ENCODE measurements around the gene RECK.

RECK gene

DNA sequence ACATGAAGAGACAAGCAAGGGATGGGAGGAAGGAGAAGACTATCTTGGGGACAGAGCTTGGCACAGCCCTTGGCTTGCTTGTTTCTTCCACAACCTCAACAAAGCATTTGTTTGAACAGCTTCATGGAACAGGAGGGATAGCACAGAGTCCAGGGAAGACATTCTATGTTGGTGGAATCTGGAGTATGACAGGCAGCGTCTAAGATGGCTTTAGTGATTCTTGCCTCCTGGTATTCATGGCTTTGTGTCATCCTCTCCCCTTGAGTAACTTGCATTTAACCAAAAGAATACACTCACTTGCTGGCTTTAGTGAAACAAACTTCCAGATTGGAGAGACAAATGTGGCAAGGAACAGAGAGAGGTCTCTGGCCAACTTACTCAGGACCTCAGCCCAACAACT is 30.8 kb upstream of the RECK start:
- no peak for DNase-seq (ENCODE audit: low read depth)
- TF ChIP-seq, protein P1, sequence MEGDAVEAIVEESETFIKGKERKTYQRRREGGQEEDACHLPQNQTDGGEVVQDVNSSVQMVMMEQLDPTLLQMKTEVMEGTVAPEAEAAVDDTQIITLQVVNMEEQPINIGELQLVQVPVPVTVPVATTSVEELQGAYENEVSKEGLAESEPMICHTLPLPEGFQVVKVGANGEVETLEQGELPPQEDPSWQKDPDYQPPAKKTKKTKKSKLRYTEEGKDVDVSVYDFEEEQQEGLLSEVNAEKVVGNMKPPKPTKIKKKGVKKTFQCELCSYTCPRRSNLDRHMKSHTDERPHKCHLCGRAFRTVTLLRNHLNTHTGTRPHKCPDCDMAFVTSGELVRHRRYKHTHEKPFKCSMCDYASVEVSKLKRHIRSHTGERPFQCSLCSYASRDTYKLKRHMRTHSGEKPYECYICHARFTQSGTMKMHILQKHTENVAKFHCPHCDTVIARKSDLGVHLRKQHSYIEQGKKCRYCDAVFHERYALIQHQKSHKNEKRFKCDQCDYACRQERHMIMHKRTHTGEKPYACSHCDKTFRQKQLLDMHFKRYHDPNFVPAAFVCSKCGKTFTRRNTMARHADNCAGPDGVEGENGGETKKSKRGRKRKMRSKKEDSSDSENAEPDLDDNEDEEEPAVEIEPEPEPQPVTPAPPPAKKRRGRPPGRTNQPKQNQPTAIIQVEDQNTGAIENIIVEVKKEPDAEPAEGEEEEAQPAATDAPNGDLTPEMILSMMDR (conservative IDR thresholded peaks at IDR 0.05; ENCODE audit: low read depth, low read length): no peak

DNA sequence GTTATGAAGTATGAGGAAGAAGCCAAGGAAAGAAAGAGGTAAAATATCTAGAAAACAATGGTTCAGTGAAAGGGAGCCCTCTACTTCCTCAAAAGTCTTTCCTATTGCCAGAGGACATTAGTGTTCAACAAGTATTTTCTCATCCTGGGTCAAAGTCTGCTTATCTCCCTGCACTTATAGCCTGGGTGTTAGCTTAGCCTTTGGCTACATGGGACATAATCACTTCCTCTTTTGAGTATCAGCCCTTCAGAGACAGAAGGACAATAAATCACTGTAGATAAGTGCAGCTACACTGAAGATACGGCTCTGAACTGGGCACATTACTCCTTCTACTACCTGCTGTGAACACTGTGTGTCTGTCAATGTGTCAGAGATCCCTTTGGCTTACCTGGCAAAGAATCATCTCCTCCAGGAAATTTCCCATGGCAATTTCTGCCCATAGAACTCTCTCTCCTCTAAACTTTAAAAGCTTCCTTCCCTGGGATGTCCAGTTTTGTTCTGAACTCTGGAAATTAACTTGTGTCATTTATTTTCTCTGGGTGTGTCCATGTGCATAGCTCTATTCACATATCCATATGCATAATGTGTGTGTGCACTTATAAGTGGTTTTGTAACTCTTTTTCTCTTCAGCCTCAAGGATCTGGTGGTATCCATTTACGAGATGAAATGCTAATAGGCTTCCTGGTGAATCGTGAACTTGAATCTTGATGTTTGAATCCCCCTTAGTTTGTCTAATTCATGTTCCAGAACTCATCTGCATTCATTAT is 30.0 kb upstream of the RECK start:
- TF ChIP-seq, protein P1 (conservative IDR thresholded peaks at IDR 0.05; ENCODE audit: low read depth, low read length): no peak
- H3K4me3 ChIP-seq (ENCODE audit: low read length): no peak overlapping the region
- no peak for DNase-seq (ENCODE audit: low read depth)

More for the DNA sequence above, 30.8 kb upstream of the RECK start:
- H3K4me3 ChIP-seq (ENCODE audit: low read length): no peak overlapping the region

DNA sequence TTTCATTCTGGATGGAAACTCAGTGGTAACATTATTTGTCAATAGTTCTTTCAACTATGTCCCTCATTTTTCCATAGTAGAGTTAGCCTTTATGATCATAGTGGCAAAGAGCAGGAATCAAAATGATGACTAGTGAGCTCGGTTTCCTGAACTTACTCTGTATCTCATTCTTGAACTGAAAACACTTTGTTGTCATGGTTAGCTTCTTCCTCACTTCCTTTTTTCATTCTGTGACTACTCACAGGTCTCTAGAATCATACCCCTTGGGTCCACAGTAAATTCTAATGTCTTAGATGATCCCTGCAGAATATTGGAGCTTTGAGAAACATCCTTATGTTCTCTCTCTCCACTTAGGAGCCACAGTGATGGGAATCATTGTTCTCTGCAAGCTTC is 29.4 kb upstream of the RECK start:
- DNase-seq (ENCODE audit: low read depth): no peak
- no peak overlapping the region for H3K4me3 ChIP-seq (ENCODE audit: low read length)
- TF ChIP-seq, protein P1 (conservative IDR thresholded peaks at IDR 0.05; ENCODE audit: low read depth, low read length): no peak

DNA sequence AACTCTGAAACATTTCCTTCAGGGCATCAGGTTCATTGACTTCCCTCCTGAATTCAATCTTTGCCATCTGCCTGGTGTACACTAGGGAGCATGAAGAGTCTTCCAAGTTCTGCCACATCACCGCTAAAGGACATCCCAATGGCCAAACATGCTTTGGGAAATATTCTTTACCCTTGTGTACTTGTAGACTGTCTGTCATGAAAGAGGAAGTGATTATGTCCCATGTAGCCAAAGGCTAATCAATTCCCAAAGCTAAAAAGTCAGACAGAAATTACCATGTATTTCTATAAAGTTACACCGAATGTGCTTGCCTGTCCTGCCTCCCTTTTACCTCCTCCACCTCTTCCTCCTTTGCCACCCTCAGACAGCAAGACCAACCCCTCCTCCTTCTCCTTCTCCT is 28.9 kb upstream of the RECK start:
- DNase-seq (ENCODE audit: low read depth): no peak
- TF ChIP-seq, protein P1 (conservative IDR thresholded peaks at IDR 0.05; ENCODE audit: low read depth, low read length): no peak
- no peak overlapping the region for H3K4me3 ChIP-seq (ENCODE audit: low read length)

DNA sequence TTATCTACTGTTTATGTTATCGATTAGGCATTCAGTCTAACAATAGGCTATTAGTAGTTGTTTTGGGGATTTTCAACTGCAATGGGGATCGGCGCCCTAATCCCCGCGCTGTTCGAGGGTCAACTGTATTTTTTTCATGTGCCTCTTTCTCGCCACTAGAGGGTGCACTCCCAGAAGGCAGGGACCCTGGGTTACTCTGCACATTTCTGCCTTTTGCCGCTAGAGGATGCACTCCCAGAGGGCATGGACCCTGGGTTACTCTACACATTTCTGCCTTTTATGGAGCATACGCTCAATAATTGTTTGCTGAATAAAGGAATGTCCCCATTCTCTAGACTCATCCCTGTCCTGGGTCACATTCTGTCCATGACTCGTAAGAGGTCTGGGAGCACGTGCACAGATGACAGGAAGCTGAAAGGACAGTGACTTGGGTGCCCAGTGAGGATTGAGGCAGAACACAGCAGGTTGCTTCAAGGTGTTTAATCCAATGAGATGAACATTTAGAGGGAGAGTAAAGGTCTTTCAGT is 27.9 kb upstream of the RECK start:
- H3K4me3 ChIP-seq (ENCODE audit: low read length): no peak overlapping the region
- TF ChIP-seq, protein P1 (conservative IDR thresholded peaks at IDR 0.05; ENCODE audit: low read depth, low read length): peak; percentile 100
- peak; percentile 10 for DNase-seq (ENCODE audit: low read depth)

DNA sequence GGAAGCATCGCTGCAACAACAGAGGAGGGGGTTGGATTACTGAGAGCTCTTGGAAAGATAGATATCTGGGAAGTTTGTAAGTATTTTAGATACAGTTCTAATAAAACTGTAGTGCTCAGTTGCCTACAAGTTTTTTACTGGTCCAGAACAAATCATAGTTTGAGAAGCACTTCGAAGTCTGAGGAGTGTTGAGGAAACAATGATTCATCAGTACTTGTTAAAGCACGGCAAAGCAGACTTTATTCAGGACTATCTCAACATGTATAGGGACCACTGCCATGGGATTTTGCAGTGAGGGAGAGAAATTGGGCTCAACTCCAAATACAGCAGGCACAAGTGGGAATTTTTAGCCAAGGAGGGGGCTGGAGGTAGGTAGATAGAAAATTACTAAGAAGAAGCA is 25.3 kb upstream of the RECK start:
- no peak overlapping the region for H3K4me3 ChIP-seq (ENCODE audit: low read length)
- DNase-seq (ENCODE audit: low read depth): no peak
- TF ChIP-seq, protein P1 (conservative IDR thresholded peaks at IDR 0.05; ENCODE audit: low read depth, low read length): no peak

DNA sequence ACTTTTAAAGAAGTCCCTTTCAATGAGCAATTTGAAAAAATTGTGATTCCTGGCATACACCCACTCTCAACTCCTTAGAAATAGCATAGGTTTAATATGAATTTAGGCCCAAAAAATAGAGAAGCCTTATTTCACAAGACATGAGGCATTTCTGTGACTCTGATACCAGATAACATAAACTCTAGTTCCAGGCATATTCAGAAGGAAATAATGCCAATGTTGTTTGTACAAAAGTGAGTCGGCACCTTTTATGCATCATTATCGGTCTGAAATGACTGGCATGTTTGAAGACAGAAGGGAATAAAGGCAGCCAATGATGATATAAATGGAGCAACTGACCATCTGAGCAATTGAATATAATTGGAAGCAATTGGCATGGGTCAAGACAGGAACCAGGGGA is 19.4 kb upstream of the RECK start:
- H3K4me3 ChIP-seq (ENCODE audit: low read length): no peak overlapping the region
- DNase-seq (ENCODE audit: low read depth): no peak
- TF ChIP-seq, protein P1 (conservative IDR thresholded peaks at IDR 0.05; ENCODE audit: low read depth, low read length): no peak
